Endothelial cell (in vitro differentiated cells): Measurements from ENCODE around the gene FARP1. TPM values are rescaled to one million over a fixed set of nuclear protein-coding genes. Genes with fewer than 3 reads are reported as not detected.
A peak's percentile ranks its signal among the peaks of the same experiment; 100 is the strongest.

Experiments used
- DNase-seq: peaks from one replicate; pipeline ENCODE4 v3.0.0; 2021; ENCODE audit warnings: low spot score
- H3K27ac Mint-ChIP-seq: one replicate; pipeline ENCODE4 v1.8.0; 2021; ENCODE audit warnings: mixed read lengths, inconsistent platforms; ENCODE audit not compliant: unreplicated experiment
- H3K27me3 Mint-ChIP-seq: one replicate; pipeline ENCODE4 v1.8.0; 2021; ENCODE audit warnings: mild to moderate bottlenecking, moderate library complexity, mixed read lengths, inconsistent platforms; ENCODE audit not compliant: unreplicated experiment
- H3K36me3 Mint-ChIP-seq: one replicate; pipeline ENCODE4 v1.8.0; 2021; ENCODE audit warnings: mild to moderate bottlenecking, low read depth, mixed read lengths, inconsistent platforms; ENCODE audit not compliant: unreplicated experiment
- H3K4me1 Mint-ChIP-seq: one replicate; pipeline ENCODE4 v1.8.0; 2021; ENCODE audit warnings: mild to moderate bottlenecking, mixed read lengths, inconsistent platforms; ENCODE audit not compliant: unreplicated experiment
- H3K4me3 Mint-ChIP-seq: one replicate; pipeline ENCODE4 v1.8.0; 2021; ENCODE audit warnings: mild to moderate bottlenecking, mixed read lengths, inconsistent platforms; ENCODE audit not compliant: unreplicated experiment
- H3K9me3 Mint-ChIP-seq: one replicate; pipeline ENCODE4 v1.8.0; 2021; ENCODE audit warnings: mixed read lengths, inconsistent platforms; ENCODE audit not compliant: unreplicated experiment
- total RNA-seq: library from RNA; stranded (reverse); fragmentation: NEBNext Ultra II Directional; extraction: Animal tissue kit (Norgen Biotek cat#: 25700); gene quantifications from one replicate; pipeline ENCODE4 v1.2.1, GENCODE V29; 2021; ENCODE audit not compliant: unreplicated experiment
- TF ChIP-seq, protein P1 (sequence below): fragments of 200-600 bp; sonication (generic); IDR thresholded peaks from one replicate; pipeline ENCODE4 v1.5.0; 2021; ENCODE audit warnings: antibody characterized with exemption; ENCODE audit not compliant: unreplicated experiment

The FARP1 gene
- total RNA-seq, 1 donor from 2014 or later: 167 TPM

DNA sequence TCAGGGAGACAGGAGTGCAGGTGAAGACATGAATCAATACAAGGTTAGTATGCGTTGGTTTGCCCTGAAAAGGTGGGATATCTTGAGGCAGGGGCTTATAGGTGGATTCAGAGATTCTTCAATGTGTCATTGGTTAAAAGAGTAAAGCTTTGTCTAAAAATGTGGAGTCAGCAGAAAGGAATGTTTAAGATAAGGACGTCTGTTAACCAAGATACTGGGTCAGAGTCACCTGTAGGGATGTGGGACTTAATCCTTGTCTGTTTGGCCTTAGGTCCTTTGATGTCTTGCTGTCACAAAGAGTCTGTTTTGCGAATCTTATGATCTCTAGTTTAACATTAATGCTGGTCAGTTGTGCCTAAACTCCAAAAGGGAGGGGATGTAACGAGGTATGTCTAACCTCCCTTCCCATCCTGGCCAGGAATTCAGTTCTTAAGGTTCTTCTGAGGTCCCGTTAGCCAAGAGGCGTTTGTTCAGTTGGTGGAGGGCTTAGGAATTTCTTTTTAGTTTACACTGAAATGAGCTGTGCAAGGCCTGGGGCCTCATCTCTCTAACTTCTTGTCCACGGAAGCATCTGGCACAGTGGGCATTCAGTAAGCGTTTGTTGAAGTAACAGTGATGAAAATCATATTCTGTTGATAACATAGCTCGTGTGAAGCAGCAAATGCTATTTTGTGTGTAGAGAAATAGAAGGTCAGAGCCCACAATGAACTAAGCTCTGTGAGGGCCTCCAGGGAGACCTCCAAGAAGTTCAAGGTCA lies 130.4 kb downstream of the FARP1 start:
- peak overlapping the region; percentile 78 for H3K27ac Mint-ChIP-seq
- no peaks in the 10 kb centered on the region for H3K9me3 Mint-ChIP-seq
- DNase-seq: no peak
- H3K4me1 Mint-ChIP-seq: peaks cover 43% of the 10 kb centered on the region
- TF ChIP-seq, protein P1, sequence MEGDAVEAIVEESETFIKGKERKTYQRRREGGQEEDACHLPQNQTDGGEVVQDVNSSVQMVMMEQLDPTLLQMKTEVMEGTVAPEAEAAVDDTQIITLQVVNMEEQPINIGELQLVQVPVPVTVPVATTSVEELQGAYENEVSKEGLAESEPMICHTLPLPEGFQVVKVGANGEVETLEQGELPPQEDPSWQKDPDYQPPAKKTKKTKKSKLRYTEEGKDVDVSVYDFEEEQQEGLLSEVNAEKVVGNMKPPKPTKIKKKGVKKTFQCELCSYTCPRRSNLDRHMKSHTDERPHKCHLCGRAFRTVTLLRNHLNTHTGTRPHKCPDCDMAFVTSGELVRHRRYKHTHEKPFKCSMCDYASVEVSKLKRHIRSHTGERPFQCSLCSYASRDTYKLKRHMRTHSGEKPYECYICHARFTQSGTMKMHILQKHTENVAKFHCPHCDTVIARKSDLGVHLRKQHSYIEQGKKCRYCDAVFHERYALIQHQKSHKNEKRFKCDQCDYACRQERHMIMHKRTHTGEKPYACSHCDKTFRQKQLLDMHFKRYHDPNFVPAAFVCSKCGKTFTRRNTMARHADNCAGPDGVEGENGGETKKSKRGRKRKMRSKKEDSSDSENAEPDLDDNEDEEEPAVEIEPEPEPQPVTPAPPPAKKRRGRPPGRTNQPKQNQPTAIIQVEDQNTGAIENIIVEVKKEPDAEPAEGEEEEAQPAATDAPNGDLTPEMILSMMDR: no peak
- peaks cover 3% of the 10 kb centered on the region for H3K27me3 Mint-ChIP-seq
- H3K36me3 Mint-ChIP-seq: no peaks in the 10 kb centered on the region
- H3K4me3 Mint-ChIP-seq: no peak overlapping the region

DNA sequence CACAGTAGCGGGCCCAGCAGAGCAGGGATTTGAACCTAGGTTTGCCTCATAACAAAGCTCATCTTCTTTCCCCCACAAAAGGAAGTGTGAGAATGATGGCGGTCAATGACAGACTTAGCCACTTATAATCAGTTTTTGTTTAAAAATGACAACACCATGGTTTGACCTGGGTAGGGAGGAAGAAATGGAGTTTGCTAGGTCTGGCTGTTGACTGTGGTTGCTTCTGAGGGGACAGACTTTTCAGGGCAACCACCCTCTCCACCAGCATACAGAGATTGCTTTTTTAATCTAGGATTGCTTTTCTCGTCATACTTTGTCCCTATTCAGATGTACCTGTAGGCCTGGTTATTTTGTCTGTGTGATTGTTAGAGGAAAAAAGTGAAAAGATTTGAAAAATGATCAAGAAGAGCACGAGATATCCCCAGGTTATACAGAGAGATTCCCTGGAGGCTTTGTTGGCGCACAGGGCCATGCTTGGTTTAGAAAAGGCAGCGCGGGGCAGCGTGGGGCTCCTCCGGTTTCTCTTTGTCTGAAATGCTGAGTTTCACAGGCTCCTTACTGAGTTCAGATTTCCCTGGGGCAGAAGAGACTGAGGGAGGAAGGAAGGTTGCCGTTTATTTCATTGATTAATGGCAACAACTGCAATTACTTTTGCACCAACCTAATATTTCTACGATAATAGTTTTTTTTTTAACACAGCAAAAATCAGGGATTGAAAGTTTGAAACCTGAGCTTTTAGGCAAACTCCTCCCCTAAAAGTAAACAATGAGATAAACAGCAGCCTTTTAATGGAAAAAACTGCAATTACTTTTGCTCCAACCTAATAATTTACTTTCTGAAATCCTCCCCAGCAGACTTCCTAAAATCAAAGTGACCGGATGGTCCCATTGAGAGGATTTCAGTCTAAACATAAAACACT lies 131.2 kb downstream of the FARP1 start:
- Mint-ChIP-seq H3K9me3 (no peaks in the 10 kb centered on the region), H3K27ac (peak overlapping the region; percentile 81), H3K27me3 (peaks cover 3% of the 10 kb centered on the region), H3K4me3 (no peak overlapping the region), H3K4me1 (peaks cover 43% of the 10 kb centered on the region), H3K36me3 (no peaks in the 10 kb centered on the region)
- no peak for DNase-seq
- TF ChIP-seq, protein P1: no peak

DNA sequence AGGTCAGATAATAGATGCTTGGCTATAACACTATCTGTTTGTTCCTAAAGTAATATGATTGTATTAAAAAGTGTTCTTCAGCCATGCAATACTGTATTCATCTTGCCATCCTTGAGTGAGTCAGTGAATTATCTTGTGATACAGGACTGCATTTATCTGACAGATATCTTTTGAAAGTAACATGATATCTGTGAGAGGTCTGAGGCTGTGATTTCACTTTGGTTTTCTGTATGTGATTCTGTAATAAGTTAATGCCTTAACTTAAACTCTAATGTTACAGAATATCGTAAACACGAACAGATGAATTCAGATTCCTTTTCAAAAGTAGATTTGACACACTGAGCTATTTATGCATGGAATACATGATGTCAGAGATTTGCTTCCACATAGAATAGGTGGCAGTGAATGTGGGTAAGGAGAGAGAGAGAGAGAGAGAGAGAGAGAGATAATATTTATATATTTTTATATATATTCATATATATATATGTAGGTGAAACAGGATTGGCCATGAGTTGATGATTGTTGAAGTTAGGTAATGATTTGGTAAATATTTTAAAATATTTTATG lies 132.1 kb downstream of the FARP1 start:
- Mint-ChIP-seq H3K27me3 (peaks cover 2% of the 10 kb centered on the region), H3K4me1 (peaks cover 43% of the 10 kb centered on the region)
- no peak for DNase-seq

DNA sequence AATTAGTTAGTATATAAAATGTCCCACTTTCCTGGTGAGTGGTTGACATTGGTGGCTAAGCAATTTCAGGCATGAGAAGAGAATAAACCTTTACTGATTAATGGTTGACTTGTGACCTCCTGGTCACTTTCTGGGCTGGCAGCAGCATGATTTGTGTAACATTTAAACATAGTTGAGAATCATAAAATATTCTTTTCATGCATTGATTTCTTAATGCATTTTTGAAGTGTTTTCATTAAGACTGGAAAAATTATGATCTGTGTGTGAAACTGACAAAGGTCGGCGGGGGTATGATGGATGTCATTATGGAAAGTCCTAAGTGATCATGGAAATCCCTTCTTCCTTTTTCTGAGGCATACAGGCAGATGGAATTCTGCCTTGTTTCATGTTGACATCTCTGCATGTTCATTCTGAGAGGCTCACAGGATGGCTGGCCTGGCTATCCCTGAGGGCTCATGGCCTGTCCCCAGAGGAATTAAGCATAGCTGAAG lies 132.8 kb downstream of the FARP1 start:
- DNase-seq: no peak
- H3K36me3 Mint-ChIP-seq: no peaks in the 10 kb centered on the region
- H3K27ac Mint-ChIP-seq: no peak overlapping the region
- peaks cover 3% of the 10 kb centered on the region for H3K27me3 Mint-ChIP-seq
- TF ChIP-seq, protein P1: no peak
- no peaks in the 10 kb centered on the region for H3K9me3 Mint-ChIP-seq
- peaks cover 47% of the 10 kb centered on the region for H3K4me1 Mint-ChIP-seq
- no peak overlapping the region for H3K4me3 Mint-ChIP-seq

More for the DNA sequence above, 132.1 kb downstream of the FARP1 start:
- Mint-ChIP-seq H3K9me3 (no peaks in the 10 kb centered on the region), H3K36me3 (no peaks in the 10 kb centered on the region), H3K27ac (no peak overlapping the region), H3K4me3 (no peak overlapping the region)
- TF ChIP-seq, protein P1: no peak
